A172 (cell line): Measurements from ENCODE around the gene ELOVL5. TPM values are rescaled to one million over a fixed set of nuclear protein-coding genes. Genes with fewer than 3 reads are reported as not detected.
"Not testable (repeated sequence)": the region's sequence is repeated elsewhere in the genome, so short reads cannot be mapped to it uniquely, and the experiment has no call there.

Experiments used
- DNase-seq: peaks from one replicate; pipeline ENCODE4 v3.0.0-alpha.2; 2015; ENCODE audit warnings: low spot score
- total RNA-seq: library from RNA; depleted of rRNA; stranded (reverse); fragments of >200 nt; shearing (Covaris generic); gene quantifications from 2 replicates; pipeline ENCODE4 v1.2.3, GENCODE V29; 2014

The ELOVL5 gene
- total RNA-seq, 1 experiment from 2014 or later, result 57.3 TPM

DNA sequence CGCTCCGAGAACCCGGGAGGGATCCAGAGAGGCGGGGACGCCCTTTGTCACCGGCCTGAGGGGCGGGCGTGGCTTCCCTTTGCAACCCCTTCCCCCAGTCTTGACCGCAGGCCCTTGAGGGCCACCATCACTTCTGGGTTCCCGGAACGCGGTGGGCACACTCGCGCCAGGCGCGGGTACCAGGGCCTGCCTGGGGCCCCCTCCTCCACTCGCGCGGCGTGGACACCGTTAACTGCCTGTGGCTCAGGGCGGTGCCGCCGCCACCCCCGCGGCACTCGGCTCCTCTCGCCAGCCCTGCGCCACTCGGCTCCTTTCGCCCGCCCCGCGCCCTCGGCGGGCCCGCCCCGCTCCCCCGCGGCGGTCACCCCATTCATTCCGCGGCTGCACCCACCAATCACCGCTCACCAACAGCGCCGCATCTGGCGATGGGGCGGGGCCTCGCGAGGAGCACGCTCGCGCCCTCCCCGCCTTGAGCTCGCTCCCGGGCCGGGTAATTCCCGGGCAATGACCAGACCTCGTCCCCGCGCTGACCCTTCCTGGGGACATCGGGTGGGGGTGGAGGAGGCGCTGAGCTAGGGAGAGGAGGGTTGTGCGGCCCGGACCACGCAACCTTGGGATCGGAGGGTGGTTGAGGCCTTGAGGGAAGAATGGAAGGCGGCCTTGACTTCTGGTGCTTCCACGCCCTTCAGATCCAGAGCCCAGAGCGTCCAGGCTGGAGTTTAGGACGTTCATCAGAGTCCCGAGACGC lies 10.5 kb upstream of the ELOVL5 start:
- DNase-seq, result peak; percentile 87

DNA sequence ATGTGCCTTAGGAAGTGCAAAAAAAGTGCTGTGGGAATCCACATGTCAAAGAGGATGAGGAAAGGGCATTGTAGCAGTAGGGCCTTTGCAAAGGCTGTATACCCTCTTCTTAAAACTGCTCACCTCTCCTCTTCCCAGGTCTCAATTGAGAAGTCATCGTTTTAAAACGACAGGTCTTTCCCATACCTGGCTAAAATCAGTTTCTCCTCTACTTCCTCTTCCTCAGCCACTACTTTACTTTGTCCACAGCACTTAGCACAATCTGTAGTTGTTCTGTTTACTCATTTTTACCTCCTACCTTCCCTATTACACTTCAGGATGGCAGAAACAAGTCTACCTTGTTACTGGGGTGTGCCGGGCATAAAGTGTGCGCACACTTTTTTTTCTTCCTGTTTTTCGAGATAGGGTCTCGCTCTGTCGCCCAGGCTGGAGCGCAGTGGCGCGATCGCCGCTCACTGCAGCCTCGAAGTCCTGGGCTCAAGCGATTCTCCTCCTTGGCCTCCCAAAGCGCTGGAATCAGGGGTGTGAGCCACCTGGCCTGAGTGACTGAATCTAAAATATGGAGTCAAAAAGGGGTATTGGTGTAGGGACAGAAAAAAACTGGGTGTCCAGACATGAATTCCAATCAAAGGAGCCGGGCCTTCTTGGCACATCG lies 9.8 kb upstream of the ELOVL5 start:
- DNase-seq, result no peak

DNA sequence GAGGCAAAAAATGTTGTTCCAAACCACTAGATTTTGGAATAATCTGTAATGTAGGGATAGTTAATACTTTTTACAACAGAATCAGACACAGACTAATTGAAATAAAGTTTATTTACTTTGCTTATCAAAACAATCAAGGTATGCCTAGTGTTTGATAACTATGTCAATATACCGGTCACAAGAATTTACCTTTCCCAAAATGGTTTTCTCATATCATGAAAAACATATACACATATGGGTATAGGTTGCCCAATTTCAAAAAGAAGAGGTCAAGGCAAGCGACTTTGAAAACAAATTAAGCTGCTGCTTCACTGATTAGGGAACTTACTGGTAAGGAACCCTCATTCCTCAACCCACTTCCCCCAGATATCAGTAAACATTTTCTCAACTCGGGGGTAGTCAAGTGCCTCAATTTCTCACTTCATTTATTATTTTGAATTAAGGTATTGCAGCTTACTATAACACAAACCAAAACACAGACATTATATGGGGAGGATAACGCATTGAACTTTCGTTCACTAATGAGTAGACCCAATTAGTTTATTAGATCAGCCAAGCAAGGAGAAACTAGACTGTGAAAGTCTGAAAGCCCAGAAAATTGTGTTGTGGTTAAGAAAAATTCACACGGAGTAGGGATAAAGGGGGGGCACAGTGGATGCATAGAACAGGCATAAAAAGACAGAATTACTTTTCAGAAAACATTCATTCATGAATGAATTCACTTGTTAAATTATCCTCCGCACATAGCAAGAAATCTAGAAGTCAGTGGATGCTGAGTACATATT lies 9.0 kb upstream of the ELOVL5 start:
- DNase-seq, result no peak

DNA sequence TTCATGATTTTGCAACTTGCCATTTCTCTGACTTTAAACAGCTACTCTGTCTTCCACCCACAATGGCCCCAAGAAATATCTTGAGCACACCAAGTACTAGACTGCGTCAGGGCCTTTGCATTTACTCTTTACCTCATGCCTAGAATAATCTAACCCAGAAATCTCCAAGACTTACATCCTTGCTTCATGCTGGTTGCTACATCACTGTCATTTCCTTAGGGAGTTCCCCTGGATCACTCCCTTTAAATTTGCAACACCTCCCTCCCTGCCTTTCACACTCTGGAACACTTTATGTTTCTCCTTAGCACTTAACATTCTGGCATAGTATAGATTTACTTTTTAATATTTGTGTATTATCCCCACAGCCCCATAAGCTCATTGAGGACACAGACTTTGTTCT lies 4.9 kb upstream of the ELOVL5 start:
- no peak for DNase-seq

DNA sequence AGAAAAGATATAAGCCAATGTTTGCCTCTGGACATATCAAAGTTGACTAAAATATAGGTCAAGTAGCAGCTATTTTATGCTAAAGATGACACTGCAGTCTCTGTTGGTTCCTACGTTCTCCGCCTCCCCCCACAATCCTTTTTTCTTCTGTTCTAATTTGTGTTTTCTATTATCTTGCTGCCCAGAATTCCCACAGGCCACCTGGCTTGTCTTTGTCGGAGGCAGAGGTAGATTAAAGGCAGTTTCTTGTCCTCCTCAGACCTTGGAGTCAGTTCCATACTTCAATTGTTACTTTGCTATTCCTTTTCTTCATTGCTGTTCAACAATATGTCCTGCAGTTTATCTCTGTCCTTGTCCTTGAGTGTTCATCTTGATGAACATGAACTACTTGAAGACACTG lies 3.6 kb upstream of the ELOVL5 start:
- no peak for DNase-seq

DNA sequence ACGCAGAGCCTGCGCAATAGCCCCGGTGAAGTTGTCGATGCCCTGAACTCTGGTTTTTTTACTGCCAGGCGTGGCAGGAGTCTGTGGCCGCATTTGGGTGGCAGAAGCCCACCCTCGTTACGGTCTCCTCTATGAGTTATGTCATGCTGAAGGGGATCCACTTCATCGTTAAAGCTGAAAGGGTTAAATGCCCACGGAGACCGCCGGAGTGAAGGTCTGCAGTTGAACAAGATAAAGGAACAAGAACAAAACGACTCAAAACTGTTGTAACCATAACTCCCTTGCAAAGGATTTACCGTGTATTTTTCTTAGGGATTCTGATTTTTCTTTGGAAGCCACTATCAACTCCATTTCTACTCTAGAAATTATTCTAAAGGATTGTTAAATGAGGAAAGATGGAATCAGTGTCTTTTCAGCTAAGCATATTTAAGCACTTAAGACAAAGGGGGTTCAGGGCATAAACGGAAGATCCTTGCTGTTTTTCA lies 501 bp upstream of the ELOVL5 start:
- DNase-seq, result no peak

DNA sequence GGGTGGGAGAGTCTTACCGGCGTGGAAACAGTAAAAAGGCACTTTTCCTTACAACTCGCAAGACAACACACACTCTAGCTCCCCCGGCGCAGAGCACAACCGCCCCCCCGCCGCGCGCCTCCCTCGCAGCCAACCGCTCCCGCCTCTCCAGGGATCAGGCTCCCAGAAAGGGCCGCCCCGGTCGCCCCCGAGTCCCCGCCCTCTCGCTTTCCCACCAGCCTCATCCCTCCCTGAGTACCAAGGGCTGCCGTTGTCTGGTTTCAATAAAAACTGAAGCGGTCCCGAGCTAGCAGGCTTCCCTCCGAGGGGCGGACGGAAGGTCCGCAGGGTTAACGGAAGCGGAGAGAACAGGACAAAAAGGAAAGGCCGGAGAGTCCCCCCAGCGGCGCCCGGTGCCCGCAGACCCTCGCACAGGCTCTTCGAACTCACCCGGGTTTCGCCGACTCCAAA lies 804 bp downstream of the ELOVL5 start:
- DNase-seq, result peak; percentile 49

DNA sequence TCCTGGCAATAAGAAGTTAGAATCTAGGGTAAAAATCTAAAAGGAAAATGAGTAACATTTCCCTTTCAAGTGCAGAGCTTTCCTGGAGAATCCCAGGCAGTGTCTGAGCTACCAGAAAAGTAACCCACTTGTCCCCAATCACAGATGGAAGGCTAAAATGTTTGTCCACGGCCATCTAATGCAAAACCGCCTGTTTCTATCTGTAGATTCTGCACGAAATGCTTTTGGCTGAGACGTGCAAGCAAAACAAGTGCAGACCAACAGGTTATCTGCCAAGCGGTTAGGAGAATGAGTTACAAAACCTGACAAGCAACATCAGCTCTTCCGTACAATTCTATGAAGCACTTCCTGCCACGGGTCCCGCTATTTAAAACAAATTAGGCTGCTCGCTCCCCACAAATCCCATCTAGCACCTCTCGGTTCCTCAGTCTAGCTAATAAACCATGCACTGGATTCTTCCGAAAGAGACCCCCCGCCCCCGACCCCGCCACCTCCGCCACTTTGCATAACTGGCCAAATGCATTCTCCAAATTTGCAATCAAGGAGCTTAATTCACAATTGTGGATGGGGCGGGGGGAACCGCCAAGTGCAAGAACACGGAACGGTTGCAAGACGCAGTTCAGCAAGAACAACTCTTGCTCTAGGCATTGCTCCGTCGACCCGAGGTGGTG lies 1.4 kb downstream of the ELOVL5 start:
- DNase-seq, result peak; percentile 17

DNA sequence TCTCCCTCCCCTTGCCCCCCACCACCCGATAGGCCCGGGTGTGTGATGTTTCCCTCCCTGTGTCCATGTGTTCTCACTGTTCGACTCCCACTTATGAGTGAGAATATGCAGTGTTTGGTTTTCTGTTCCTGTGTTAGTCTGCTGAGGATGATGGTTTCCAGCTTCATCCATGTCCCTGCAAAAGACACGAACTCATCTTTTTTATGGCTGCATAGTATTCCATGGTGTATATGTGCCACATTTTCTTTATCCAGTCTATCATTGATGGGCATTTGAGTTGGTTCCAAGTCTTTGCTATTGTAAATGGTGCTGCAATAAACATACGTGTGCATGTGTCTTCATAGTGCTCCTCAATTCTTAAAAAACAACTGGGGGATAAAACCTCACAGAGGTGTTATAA lies 2.7 kb downstream of the ELOVL5 start:
- DNase-seq, result not testable (repeated sequence)

DNA sequence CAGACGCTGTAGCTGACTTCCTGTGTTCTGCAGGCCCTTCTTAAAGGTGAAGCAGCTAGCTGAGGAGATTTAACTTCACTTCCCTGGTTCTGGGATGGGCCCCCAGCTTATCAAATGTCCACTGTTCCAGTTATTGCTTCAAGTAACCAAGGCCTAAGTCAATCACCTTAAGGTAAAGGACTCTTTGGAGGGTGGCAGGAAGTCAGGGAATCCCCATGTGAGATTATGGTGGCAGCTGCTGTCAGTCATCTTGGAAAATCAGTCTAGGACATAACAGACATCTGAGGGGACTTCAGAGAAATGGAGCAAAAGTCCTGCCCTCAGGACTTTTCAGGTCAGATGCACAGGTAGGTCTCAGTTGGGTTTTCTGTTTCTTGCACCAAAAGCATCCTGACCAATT lies 3.8 kb downstream of the ELOVL5 start:
- DNase-seq, result no peak

DNA sequence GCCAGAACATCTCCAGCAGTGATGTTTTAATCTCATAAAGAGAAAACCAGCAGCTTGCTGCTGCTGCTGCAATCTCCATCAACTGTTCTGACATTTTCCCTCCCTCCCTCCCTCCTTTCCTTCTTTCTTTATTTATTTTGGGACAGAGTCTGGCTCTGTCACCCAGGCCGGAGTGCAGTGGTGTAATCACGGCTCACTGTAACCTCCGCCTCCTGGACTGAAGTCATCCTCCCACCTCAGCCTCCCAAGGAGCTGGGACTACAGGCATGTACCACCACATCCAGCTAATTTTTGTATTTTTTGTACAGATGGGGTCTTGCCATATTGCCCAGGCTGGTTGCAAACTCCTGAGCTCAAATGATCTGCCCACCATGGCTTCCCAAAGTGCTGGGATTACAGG lies 5.7 kb downstream of the ELOVL5 start:
- DNase-seq, result no peak

DNA sequence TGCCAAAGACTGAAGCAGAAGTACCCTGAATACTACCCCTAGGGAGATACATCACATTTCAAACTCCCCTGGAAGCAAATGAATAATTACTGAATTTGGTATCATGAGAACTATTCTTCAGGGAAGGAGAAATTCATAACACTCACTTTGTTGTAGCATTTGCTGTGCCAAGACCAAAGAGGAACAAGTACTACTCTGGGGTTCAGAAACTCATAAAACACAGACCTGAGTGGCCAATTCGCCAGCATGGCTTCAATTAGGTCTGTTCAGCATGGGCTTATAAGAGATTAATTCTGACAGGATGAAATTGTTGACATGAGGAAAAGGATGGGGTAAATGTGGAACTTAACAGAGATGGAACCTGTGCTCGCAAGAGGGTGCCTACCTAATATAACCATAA lies 6.5 kb downstream of the ELOVL5 start:
- no peak for DNase-seq

DNA sequence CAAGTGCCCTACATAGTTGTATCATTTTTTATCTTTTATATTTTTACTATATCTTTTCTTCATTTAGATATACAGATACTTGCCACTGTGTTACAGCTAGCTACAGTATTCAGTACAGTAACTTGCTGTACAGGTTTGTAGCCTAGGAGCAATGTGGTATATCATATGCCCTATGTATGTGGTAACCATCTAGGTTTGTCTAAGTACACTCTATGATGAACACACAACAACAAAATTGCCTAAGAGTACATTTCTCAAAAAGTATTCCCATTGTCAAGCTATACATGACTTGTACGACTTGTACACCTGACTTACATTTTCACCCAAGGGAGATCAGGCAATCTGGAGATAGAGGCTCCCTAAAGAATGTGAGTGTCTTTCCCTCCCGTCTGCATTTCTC lies 8.2 kb downstream of the ELOVL5 start:
- no peak for DNase-seq

DNA sequence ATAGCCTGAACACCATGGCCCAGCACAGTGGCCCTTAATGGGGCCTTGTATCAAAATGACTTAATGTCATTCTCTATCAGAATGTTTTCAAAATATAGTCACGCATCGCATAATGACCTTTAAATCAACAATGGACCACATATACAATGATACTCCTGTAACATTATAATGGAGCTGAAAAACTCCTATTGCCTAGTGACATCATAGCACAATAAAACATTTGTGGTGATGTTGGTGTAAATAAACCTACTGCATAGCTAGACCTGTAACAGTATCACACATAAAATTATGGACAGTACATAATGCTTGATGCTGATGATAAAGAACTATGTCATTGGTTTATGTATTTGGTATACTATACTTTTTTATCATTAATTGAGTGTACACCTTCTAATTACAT lies 9.3 kb downstream of the ELOVL5 start:
- DNase-seq, result no peak

DNA sequence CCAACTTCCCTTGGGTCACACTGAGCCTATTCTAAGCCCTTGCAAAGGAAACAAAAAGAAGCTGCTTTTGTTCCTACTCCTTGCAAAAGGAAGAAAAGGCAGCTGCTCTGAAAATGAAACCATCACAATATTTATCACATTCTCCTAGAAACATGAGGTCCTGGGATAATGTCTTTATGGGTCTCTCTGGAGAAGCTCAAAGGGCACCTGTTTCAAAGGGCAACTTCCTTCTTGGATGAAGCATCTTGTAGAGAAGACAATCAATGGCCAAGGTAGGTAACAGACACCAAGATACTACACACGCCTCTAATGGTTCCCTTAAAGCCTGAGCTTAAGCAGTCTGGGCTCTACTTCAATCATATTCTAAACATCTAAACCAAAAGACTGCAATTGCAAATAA lies 10.4 kb downstream of the ELOVL5 start:
- no peak for DNase-seq

DNA sequence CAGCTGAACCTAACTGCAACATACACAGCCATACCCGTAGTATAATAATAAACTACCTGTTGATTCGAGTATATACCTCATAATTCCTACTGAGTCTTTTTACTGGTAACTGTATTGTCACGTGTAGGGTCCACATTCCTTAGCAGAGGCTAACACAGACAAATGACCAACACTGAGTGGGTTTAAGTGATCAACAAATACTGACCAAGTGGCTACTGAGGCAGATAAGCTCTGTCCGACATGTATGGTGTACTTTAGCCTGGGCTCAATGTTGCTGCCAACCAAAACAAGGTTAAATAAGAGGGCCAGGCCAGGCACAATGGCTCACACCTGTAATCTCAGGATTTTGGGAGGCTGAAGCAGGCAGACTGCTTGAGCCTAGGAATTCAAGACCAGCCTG lies 12.7 kb downstream of the ELOVL5 start:
- no peak for DNase-seq

DNA sequence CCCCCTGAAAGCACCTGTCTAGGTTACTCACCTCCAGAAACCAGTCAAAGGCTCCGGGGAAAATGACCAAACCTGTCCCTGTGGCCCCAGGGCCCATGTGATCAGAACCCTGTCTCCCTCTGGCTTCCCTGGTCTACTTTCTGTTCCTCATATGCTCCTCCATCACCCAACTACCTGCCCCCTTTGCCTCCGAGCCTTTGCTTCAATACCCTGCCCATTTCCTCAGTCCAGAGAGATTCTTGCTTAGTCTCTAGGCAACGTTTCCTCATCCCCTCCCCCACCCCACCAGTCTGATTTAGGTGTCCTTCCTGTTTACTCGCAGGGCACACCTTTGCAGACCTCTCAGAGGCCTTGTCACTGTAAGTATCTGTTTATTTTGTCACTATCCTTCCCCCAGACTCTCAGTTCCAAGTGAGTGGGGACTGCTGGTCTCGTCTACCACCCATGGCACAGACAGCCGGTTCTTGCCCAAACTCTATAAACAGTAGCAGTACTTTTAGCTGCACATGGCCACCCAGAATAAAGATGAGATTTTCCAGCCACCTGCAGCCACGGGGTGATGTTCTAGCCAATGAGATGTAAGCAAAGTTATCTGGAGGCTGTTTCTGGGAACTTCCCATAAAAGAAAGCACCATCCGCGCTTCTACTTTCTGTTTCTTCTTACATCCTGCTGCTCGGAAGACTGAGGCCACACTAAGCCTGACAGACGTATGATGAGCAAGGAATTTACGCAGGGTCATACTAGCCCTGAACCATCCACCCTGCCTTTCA lies 13.3 kb downstream of the ELOVL5 start:
- DNase-seq, result no peak

DNA sequence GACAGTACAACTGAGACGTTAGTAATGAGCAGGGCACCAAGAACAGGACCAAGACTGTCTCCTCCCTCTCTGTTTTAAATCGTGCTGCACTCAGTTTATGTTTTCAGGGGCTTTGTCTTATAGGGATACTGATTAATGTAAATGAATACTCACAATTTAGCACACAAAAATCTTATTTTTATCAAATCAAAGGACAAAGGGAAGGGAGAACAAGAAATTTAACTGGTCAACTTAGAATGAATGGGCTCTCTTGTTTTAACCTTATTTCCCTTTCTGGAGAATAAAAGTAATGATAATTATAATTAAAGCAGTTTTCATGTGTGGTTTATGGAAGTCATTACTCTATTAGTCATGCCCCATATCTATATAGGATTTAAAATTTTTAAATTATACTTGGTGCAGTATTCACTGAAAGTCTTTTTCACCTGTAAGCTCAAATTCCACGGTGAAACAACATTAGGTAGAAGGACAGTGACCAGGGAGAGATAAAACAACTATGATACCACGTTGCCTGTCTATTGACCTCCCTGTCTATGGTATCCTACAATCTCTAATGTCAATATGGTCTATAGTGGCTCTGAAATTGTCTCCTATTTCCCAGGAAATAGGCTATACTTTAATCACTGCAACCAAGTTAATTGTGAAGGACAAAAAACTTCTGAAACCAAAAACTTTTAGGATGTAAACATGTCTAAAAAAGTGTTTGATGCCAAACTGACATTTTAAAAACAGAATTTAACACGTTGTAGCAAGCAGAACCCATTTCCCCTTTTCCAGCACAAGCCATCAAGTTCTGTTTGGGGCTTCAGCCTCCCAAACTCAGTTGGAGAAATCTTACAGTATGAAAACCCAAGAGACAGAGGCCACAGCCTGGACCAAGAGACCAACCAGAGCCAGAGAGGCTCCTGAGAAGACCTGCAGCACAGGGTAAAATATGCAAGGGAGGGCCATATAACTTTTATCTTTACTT lies 15.0 kb downstream of the ELOVL5 start:
- DNase-seq, result no peak

DNA sequence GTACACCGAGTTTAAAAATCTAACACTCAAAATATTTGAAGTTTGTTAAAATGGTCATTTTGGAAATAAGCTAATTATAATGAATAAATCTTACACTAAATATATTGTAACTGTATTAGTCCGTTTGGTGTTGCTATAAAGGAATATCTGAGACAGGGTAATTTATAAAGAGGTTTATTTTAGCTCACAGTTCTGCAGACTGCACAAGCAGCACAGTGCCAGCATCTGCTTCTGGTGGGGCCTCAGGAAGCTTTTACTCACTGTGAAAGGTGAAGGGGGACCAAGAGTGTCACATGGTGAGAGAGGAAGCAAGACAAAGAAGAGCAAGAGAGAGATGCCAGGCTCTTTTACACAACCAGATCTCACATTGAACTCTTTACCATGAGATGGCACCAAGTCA lies 17.1 kb downstream of the ELOVL5 start:
- DNase-seq, result no peak

DNA sequence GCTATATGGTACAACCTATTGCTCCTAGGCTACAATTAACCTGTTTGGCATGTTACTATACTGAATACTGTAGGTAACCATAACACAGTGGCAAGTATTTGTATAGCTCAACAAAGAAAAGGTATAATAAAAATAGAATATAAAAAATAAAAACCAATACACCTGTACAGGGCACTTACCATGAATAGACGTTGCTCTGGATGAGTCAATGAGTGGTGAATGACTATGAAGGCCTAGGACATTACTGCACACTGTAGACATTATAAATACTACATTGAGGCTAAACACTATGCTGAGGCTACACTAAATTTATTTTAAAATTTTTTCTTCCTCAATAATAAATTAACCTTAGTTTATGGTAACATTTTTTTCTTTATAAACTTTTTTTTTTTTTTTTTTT lies 18.6 kb downstream of the ELOVL5 start:
- DNase-seq, result no peak
